SK-N-SH treated with all-trans-retinoic acid at 6 μM for 48 hours (cell line): Measurements from ENCODE around the gene HOXA7.

Experiments used
- ATAC-seq: fragments of 200-7000 bp; cut with Tn5 transposase; 3 replicates; pipeline ENCODE4 v1.9.1; 2020; ENCODE audit warnings: mild to moderate bottlenecking, moderate library complexity
- ARNTL ChIP-seq: fragments of 450-650 bp; formaldehyde crosslinking; IDR thresholded peaks from 2 replicates; pipeline ENCODE4 v1.5.0; 2020; ENCODE audit warnings: low read depth, mild to moderate bottlenecking, moderate library complexity, borderline replicate concordance
- BACH2 ChIP-seq: fragments of 250-450 bp; sonication (Bioruptor Pico); IDR thresholded peaks from 2 replicates; pipeline ENCODE4 v1.9.0; 2021; ENCODE audit warnings: mild to moderate bottlenecking, borderline replicate concordance
- CSDC2 ChIP-seq: fragments of 250-450 bp; sonication (Bioruptor Pico); IDR thresholded peaks from 2 replicates; pipeline ENCODE4 v1.5.0; 2020; ENCODE audit warnings: mild to moderate bottlenecking, moderate library complexity
- ESRRG ChIP-seq: fragments of 250-450 bp; sonication (Bioruptor Pico); IDR thresholded peaks from 2 replicates; pipeline ENCODE4 v1.6.1; 2021; ENCODE audit warnings: mild to moderate bottlenecking
- GLIS3 ChIP-seq: fragments of 250-450 bp; sonication (Bioruptor Pico); IDR thresholded peaks from 2 replicates; pipeline ENCODE4 v1.5.0; 2020; ENCODE audit warnings: mild to moderate bottlenecking, moderate library complexity
- ISL1 ChIP-seq: fragments of 250-450 bp; sonication (Bioruptor Pico); IDR thresholded peaks from 2 replicates; pipeline ENCODE4 v2.1.2; 2022; ENCODE audit warnings: mild to moderate bottlenecking, moderate library complexity
- OSR1 ChIP-seq: fragments of 250-450 bp; sonication (Bioruptor Pico); IDR thresholded peaks from 2 replicates; pipeline ENCODE4 v1.8.0; 2022; ENCODE audit warnings: moderate library complexity, mild to moderate bottlenecking, inconsistent platforms
- RARB ChIP-seq: fragments of 250-450 bp; sonication (Bioruptor Pico); IDR thresholded peaks from 2 replicates; pipeline ENCODE4 v1.8.0; 2021; ENCODE audit warnings: mild to moderate bottlenecking, moderate library complexity
- SNAI2 ChIP-seq: fragments of 250-450 bp; sonication (Bioruptor Pico); IDR thresholded peaks from 2 replicates; pipeline ENCODE4 v1.5.0; 2020; ENCODE audit warnings: mild to moderate bottlenecking, moderate library complexity
- TOX ChIP-seq: fragments of 250-450 bp; sonication (Bioruptor Pico); IDR thresholded peaks from 2 replicates; pipeline ENCODE4 v1.8.0; 2021; ENCODE audit warnings: mild to moderate bottlenecking, moderate library complexity, borderline replicate concordance
- ZFP3 ChIP-seq: fragments of 250-450 bp; sonication (Bioruptor Pico); IDR thresholded peaks from 2 replicates; pipeline ENCODE4 v1.5.0; 2020; ENCODE audit warnings: mild to moderate bottlenecking, moderate library complexity
- ZFP30 ChIP-seq: fragments of 450-650 bp; formaldehyde crosslinking; IDR thresholded peaks from 2 replicates; pipeline ENCODE4 v1.5.0; 2022; ENCODE audit warnings: mild to moderate bottlenecking, moderate library complexity
- ZNF565 ChIP-seq: fragments of 450-650 bp; formaldehyde crosslinking; conservative IDR thresholded peaks from 2 replicates; pipeline ENCODE4 v1.5.0; 2020; ENCODE audit warnings: low read depth, mild to moderate bottlenecking, moderate library complexity
- ZNF70 ChIP-seq: fragments of 450-650 bp; formaldehyde crosslinking; IDR thresholded peaks from 2 replicates; pipeline ENCODE4 v1.5.0; 2020; ENCODE audit warnings: mild to moderate bottlenecking, moderate library complexity
- ZNF8 ChIP-seq: fragments of 450-650 bp; formaldehyde crosslinking; IDR thresholded peaks from 2 replicates; pipeline ENCODE4 v1.5.0; 2020; ENCODE audit warnings: mild to moderate bottlenecking, moderate library complexity
- TF ChIP-seq, protein P1 (sequence below): fragments of 250-450 bp; sonication (Bioruptor Pico); IDR thresholded peaks from 2 replicates; pipeline ENCODE4 v1.8.0; 2021; ENCODE audit warnings: low read depth, mild to moderate bottlenecking, moderate library complexity, borderline replicate concordance
- TF ChIP-seq, protein P2 (sequence below): fragments of 250-450 bp; sonication (Bioruptor Pico); IDR thresholded peaks from 2 replicates; pipeline ENCODE4 v1.5.0; 2020; ENCODE audit warnings: mild to moderate bottlenecking, moderate library complexity
- TF ChIP-seq, protein P3 (sequence below): fragments of 250-450 bp; sonication (Bioruptor Pico); IDR thresholded peaks from 2 replicates; pipeline ENCODE4 v1.5.1; 2020; ENCODE audit warnings: low read depth, mild to moderate bottlenecking, moderate library complexity
- TF ChIP-seq, protein P4 (sequence below): fragments of 250-450 bp; sonication (Bioruptor Pico); IDR thresholded peaks from 2 replicates; pipeline ENCODE4 v1.5.1; 2021; ENCODE audit warnings: mild to moderate bottlenecking, moderate library complexity
- TF ChIP-seq, protein P5 (sequence below): fragments of 250-450 bp; sonication (Bioruptor Pico); IDR thresholded peaks from 2 replicates; pipeline ENCODE4 v1.8.0; 2020; ENCODE audit warnings: mild to moderate bottlenecking, moderate library complexity, borderline replicate concordance

The HOXA7 gene

DNA sequence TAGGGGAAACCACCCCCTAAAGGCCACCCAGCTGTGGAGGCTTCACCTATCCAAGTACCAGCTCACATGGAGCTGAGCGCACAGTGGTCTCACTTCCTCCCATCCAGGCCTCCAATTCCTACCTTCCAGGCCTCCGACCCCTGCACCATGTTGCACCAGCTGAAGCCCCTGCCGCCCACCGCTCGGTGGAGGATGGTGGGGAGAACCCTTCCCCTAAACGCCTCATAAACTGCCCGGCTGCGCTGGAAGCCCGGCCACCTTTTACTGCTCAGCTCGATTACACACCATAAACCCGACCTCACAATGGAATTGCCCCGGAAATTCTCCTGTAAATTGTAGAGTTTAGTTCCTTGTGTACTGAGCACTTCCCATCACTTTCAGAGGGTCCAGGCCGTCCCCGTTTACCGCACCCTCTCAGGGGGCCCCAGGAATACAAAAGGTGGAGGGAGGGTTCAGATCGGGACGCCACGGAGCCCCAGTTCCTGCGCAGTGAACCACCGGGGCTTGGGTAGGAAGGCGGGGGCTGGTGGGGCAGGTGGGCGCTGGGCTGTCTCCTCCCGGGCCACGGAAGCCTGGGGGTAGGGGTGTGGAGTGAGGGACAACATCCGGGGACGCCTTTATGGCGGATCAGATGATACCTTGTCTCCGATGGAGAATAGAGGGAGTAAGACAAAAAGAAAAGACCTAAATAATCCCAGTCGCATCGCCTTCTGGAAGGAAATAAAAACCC, 1.4 kb upstream of the HOXA7 start:
- ATAC-seq = no peak
- no peak for TF ChIP-seq ZNF565 (CRISPR knock-in tag)
- TF ChIP-seq RARB (CRISPR knock-in tag) = no peak
- no peak for TF ChIP-seq ZNF8 (CRISPR knock-in tag)
- TF ChIP-seq CSDC2 (CRISPR knock-in tag) = no peak
- TF ChIP-seq ZFP3 (CRISPR knock-in tag) = no peak
- no peak for TF ChIP-seq BACH2
- TF ChIP-seq OSR1 = no peak

DNA sequence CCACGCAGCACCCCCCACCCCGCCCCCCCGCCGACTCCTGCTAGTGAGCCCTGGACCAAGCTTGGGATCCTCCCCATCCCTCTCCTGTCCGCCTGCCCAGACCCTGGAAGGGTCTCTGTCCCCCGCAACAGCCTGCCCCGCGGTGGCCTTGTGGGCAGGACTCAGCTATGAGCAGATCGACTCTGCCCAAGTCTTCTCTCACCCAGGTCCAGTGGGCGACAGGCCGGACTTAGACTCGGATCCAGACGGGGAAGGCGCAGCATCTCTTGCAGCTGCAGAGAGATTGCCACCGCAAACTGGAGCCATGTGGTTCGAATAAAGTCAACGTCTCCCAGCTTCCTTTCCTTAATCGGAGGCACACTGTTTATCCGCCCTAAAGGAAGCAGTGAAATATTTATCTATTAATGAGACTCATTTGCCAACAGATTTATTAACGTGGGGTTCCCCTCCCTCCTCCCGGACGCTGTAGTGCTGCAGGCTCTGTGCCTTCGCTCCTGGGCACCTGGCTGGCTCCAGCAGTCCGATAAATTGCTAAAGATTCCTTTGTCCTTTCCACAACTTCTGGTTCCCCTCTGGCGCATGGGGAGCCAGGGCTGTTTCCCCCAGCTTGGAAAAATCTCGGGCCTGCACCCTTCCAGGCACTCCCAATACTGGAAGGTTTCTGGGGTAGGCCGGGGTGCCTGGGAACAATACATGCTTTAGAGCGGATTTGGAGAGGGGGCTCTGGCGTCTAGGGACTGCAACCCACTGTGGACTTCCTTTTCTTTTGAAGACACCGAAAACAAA, 634 bp upstream of the HOXA7 start:
- ATAC-seq = no peak
- TF ChIP-seq, protein P1, sequence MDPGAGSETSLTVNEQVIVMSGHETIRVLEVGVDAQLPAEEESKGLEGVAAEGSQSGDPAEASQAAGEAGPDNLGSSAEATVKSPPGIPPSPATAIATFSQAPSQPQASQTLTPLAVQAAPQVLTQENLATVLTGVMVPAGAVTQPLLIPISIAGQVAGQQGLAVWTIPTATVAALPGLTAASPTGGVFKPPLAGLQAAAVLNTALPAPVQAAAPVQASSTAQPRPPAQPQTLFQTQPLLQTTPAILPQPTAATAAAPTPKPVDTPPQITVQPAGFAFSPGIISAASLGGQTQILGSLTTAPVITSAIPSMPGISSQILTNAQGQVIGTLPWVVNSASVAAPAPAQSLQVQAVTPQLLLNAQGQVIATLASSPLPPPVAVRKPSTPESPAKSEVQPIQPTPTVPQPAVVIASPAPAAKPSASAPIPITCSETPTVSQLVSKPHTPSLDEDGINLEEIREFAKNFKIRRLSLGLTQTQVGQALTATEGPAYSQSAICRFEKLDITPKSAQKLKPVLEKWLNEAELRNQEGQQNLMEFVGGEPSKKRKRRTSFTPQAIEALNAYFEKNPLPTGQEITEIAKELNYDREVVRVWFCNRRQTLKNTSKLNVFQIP = no peak
- TF ChIP-seq SNAI2 (no peak), ZNF8 (CRISPR knock-in tag) (no peak), BACH2 (no peak), RARB (CRISPR knock-in tag) (no peak), TOX (no peak), GLIS3 (CRISPR knock-in tag) (no peak), OSR1 (no peak), CSDC2 (CRISPR knock-in tag) (no peak), ESRRG (no peak), ZFP30 (CRISPR knock-in tag) (no peak), ZNF565 (CRISPR knock-in tag) (no peak), ARNTL (no peak), ISL1 (CRISPR knock-in tag) (no peak), ZNF70 (CRISPR knock-in tag) (no peak)
- TF ChIP-seq, protein P2, sequence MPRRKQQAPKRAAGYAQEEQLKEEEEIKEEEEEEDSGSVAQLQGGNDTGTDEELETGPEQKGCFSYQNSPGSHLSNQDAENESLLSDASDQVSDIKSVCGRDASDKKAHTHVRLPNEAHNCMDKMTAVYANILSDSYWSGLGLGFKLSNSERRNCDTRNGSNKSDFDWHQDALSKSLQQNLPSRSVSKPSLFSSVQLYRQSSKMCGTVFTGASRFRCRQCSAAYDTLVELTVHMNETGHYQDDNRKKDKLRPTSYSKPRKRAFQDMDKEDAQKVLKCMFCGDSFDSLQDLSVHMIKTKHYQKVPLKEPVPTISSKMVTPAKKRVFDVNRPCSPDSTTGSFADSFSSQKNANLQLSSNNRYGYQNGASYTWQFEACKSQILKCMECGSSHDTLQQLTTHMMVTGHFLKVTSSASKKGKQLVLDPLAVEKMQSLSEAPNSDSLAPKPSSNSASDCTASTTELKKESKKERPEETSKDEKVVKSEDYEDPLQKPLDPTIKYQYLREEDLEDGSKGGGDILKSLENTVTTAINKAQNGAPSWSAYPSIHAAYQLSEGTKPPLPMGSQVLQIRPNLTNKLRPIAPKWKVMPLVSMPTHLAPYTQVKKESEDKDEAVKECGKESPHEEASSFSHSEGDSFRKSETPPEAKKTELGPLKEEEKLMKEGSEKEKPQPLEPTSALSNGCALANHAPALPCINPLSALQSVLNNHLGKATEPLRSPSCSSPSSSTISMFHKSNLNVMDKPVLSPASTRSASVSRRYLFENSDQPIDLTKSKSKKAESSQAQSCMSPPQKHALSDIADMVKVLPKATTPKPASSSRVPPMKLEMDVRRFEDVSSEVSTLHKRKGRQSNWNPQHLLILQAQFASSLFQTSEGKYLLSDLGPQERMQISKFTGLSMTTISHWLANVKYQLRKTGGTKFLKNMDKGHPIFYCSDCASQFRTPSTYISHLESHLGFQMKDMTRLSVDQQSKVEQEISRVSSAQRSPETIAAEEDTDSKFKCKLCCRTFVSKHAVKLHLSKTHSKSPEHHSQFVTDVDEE = no peak
- TF ChIP-seq, protein P3, sequence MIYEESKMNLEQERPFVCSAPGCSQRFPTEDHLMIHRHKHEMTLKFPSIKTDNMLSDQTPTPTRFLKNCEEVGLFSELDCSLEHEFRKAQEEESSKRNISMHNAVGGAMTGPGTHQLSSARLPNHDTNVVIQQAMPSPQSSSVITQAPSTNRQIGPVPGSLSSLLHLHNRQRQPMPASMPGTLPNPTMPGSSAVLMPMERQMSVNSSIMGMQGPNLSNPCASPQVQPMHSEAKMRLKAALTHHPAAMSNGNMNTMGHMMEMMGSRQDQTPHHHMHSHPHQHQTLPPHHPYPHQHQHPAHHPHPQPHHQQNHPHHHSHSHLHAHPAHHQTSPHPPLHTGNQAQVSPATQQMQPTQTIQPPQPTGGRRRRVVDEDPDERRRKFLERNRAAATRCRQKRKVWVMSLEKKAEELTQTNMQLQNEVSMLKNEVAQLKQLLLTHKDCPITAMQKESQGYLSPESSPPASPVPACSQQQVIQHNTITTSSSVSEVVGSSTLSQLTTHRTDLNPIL (CRISPR knock-in tag) = no peak
- TF ChIP-seq, protein P4, sequence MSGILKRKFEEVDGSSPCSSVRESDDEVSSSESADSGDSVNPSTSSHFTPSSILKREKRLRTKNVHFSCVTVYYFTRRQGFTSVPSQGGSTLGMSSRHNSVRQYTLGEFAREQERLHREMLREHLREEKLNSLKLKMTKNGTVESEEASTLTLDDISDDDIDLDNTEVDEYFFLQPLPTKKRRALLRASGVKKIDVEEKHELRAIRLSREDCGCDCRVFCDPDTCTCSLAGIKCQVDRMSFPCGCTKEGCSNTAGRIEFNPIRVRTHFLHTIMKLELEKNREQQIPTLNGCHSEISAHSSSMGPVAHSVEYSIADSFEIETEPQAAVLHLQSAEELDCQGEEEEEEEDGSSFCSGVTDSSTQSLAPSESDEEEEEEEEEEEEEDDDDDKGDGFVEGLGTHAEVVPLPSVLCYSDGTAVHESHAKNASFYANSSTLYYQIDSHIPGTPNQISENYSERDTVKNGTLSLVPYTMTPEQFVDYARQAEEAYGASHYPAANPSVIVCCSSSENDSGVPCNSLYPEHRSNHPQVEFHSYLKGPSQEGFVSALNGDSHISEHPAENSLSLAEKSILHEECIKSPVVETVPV (CRISPR knock-in tag) = no peak
- TF ChIP-seq, protein P5, sequence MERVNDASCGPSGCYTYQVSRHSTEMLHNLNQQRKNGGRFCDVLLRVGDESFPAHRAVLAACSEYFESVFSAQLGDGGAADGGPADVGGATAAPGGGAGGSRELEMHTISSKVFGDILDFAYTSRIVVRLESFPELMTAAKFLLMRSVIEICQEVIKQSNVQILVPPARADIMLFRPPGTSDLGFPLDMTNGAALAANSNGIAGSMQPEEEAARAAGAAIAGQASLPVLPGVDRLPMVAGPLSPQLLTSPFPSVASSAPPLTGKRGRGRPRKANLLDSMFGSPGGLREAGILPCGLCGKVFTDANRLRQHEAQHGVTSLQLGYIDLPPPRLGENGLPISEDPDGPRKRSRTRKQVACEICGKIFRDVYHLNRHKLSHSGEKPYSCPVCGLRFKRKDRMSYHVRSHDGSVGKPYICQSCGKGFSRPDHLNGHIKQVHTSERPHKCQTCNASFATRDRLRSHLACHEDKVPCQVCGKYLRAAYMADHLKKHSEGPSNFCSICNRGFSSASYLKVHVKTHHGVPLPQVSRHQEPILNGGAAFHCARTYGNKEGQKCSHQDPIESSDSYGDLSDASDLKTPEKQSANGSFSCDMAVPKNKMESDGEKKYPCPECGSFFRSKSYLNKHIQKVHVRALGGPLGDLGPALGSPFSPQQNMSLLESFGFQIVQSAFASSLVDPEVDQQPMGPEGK (CRISPR knock-in tag) = no peak
